KG1 (cell line): ENCODE results near the gene PAAF1.

Experiments
- DNase-seq: peaks from one replicate; lab custom pipeline; 2025; lab: John Stamatoyannopoulos, UW

The PAAF1 gene

GRCh38 chr11:73946798-73947458 is 70.1 kb downstream of the PAAF1 start:
- DNase-seq = no peak

DNA sequence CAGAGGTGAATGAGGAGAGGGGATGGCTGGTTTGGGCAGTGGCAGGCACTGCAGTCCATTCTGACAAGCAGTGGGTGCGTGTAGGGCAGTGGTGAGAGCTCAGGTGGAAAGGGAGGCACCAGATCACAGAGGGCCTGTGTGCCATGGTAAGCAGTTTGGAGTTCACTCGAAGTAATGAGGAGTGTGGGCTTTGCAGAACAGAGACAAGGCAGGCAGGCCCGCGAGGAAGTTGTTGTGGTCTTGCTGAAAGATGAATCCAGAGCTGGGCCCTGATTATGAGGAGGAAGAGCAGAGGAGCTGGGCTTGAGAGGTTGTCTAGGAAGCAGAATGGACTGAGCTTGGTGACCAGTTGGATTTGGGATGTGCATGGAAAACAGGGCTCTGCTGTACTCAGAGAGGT is 72.4 kb downstream of the PAAF1 start:
- no peak for DNase-seq

GRCh38 chr11:73949912-73950311 is 73.1 kb downstream of the PAAF1 start:
- DNase-seq = no peak

- DNase-seq = no peak
These were observed 74.3 kb downstream of the PAAF1 start, which contains the start of gene DNAJB13 for GRCh38 chr11:73950869-73951710. Gene DNAJB13, plus strand, starts transcription at chr11:73951026. Its CDS starts 44 bp downstream, at chr11:73951070.

DNA sequence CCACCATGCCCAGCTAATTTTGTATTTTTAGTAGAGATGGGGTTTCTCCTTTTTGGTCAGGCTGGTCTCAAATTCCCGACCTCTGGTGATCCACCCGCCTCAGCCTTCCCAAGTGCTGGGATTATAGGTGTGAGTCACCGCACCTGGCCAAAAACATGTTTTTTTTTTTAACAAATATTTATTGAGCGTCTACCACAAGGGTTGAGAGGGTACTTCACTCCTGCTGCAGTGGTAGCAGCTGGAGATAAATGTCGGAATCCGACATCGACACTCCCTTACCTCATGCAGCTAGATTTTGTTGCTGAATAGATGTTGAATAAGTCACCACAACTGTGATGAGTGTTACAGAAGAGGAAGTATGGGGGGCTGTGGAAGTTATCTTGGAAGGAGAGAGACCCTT is 75.0 kb downstream of the PAAF1 start:
- no peak for DNase-seq

DNA sequence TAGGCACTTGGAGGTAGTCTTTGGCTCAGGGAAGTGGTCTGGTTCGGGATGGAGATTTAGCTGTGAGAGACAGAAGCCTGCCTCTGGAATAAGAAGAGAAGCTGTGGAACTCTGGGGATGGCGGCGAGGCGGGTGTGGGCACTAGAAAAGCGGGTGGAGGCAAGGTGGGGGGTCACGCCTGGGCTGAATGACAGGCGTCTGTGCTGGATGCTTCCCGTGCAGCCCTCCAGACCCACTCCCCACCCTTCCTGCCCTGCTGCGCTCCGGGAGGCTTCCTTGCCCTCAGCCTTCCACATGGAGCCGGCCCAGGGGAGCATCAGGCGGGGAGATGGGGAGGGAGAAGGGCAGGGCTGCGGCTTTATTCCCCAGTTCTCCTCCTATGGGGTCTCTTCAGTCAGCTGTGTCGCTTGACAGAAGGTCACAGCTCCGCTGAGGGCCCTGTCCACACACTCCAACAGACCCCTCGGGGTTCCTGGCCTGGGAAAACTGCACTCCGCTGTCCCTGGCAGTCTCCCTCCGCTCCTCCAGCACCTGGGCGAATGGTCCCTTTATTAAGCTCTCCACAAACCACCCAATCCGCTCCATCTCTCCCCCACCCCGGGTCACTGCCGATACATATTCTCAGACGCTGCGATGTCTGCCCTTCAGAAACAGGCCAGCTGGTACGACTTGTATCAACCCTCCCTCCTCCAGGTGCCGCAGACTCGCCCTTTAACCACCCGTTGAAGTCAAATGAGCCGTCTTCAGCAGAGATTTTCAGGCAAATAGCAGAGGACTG is 80.3 kb downstream of the PAAF1 start:
- no peak for DNase-seq

- no peak for DNase-seq
These were observed 81.0 kb downstream of the PAAF1 start for GRCh38 chr11:73957654-73958361.

DNA sequence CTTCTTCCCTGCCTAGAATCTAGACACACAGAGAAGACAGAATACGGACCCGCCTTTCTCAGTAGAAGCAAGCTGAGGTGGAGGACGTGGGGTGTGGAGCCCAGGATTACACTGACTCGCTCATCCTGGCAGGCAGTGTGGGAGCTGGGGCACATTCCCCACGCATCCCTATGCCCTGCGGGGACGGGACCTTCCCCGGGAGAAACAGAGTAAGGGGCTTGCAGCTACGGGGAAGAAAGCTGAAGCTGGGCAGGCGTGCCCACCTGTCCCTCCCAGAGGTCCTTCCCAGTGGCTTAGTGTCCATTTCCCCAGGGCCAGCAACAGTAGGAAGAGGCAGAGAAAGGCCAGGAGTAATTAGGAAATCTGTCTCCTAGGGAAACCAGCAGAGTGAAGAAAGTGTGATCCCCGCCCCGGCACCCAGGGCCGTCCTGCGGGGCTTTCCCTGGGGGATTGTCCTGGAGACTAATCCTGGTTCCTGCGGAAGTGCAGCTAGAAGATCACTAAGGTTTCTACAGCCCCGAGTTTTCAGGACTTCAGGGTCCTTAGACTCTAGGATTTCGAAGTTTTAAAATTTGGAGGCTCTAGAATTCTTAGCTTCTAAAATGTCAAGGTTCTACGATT is 81.8 kb downstream of the PAAF1 start:
- no peak for DNase-seq

GRCh38 chr11:73961321-73961720 is 84.5 kb downstream of the PAAF1 start:
- DNase-seq = no peak

GRCh38 chr11:73962101-73962705 is 85.4 kb downstream of the PAAF1 start:
- DNase-seq = no peak

DNA sequence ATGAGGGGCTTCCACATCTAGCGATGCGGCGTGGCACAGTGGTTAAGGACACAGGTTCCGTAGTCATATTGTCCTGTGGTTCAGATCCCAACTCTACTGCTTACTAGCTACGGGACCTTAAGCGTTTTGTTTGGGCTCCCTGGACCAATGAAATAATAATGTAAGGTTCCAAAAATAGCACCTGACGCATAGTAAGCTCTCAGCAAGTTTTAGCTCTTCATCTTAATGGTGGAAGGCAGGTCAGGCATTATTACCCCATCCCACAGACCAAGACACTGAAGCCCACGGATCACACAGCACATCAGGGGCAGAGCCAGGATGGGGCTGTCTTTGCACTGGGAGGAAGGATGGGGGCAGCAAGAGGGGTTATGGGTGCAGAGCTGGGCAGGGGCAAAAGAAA is 87.1 kb downstream of the PAAF1 start:
- DNase-seq = no peak

- DNase-seq = no peak
These were observed 88.4 kb downstream of the PAAF1 start for GRCh38 chr11:73965076-73965763.

GRCh38 chr11:73965764-73966121 is 88.9 kb downstream of the PAAF1 start:
- no peak for DNase-seq

DNA sequence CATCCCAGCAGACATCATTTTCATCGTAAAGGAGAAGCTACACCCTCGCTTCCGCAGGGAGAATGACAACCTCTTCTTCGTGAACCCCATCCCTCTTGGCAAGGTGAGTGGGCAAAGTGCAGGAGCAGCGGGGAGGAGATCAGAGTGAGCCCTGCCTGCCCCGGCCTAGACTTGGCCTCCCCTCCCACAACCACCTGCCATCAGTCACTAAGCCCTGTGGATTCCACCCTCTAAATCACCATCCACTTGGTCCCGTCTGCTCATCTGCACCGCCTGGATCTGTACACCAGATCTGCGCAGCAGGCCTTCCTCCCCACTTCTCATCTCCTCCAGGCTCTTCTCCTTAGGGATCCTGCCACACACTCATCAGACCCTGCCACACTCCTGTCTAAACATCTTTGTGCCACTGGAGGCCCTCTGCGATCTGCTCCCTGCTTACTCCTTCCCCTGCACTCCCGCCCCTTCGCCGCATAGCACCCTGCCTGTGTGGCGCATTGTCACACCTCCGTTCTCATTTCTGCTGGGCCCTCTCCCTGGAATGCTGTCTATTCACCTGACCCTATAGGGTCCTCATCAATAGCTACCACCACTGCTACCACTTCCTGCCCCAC is 91.7 kb downstream of the PAAF1 start:
- no peak for DNase-seq

DNA sequence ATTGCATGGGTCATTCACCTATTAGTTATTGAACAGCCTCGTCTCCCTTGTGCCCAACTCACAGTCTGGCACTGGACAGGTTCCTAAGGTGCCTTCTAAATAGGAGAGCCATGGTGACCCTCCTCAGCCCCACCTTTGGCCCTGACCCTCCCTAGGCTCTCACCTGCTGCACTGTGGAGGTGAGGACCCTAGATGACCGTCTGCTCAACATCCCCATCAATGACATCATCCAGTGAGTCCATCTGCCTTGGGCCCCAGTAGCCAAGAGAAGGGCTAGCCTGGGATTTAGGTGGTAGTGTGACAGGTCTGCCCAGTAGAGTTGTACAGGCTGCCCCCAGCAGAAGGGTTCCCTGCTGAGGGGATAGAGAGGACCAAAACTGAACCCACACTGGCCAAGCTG is 92.3 kb downstream of the PAAF1 start:
- DNase-seq = no peak

GRCh38 chr11:73969991-73970800 is 93.4 kb downstream of the PAAF1 start:
- DNase-seq = no peak

GRCh38 chr11:73971175-73971719 is 94.4 kb downstream of the PAAF1 start:
- DNase-seq = no peak

GRCh38 chr11:73972187-73972586 is 95.4 kb downstream of the PAAF1 start:
- DNase-seq = no peak
